Caco-2 (cell line): ENCODE results near the gene EFCAB7. TPM values are rescaled to one million over a fixed set of nuclear protein-coding genes. Genes with fewer than 3 reads are reported as not detected.

Experiments used
- BruUV-seq: library from RNA; stranded (reverse); fragments of 400-500 nt; replicated peaks from 2 replicates; lab custom pipeline; 2021; lab: Mats Ljungman, UMichigan
- CTCF ChIA-PET: fragments of 300-600 bp; sonication (Branson Sonifier 250); formaldehyde crosslinking; loops from one replicate; lab custom pipeline; 2022; ENCODE audit warnings: antibody characterized with exemption; lab: Charles Lee
- POLR2A ChIA-PET: fragments of 300-600 bp; sonication (Branson Sonifier 250); formaldehyde crosslinking; loops from one replicate; lab custom pipeline; 2022; ENCODE audit warnings: antibody characterized with exemption; lab: Charles Lee
- DNase-seq, 2 experiments: peaks; one replicate each; pipeline versions ENCODE4 v3.0.0 to v3.0.0-alpha.2; 2020 to 2022
- H3K27me3 ChIP-seq: replicated peaks from 2 replicates; pipeline ENCODE4 v1.6.0; 2011; ENCODE audit warnings: low read length; ENCODE audit not compliant: control insufficient read depth, insufficient read depth
- H3K36me3 ChIP-seq: 2 replicates; pipeline ENCODE4 v1.5.1; 2011; ENCODE audit warnings: low read length; ENCODE audit not compliant: control insufficient read depth, insufficient read depth
- H3K4me1 ChIP-seq: fragments of 250-450 bp; sonication (Bioruptor Pico); 2 replicates; pipeline ENCODE4 v1.5.1; 2020; ENCODE audit warnings: mild to moderate bottlenecking
- H3K4me3 ChIP-seq: 2 replicates; pipeline ENCODE4 v1.5.1; 2011; ENCODE audit warnings: low read depth, mild to moderate bottlenecking, control low read depth, low read length
- H3K9me3 ChIP-seq: fragments of 250-450 bp; sonication (Bioruptor Pico); 2 replicates; pipeline ENCODE4 v1.5.1; 2020; ENCODE audit warnings: mild to moderate bottlenecking, moderate library complexity
- H3K27ac Mint-ChIP-seq: one replicate; pipeline ENCODE4 v1.8.0; 2022; ENCODE audit warnings: mixed read lengths; ENCODE audit not compliant: unreplicated experiment
- H3K27me3 Mint-ChIP-seq: one replicate; pipeline ENCODE4 v1.8.0; 2022; ENCODE audit warnings: mixed read lengths; ENCODE audit not compliant: insufficient read depth, unreplicated experiment
- H3K36me3 Mint-ChIP-seq: one replicate; pipeline ENCODE4 v1.8.0; 2022; ENCODE audit warnings: mild to moderate bottlenecking, mixed read lengths; ENCODE audit not compliant: insufficient read depth, unreplicated experiment
- H3K4me1 Mint-ChIP-seq: one replicate; pipeline ENCODE4 v1.8.0; 2022; ENCODE audit warnings: low read depth, mixed read lengths; ENCODE audit not compliant: unreplicated experiment
- H3K4me3 Mint-ChIP-seq: one replicate; pipeline ENCODE4 v1.8.0; 2022; ENCODE audit warnings: mild to moderate bottlenecking, moderate library complexity, mixed read lengths; ENCODE audit not compliant: unreplicated experiment
- H3K9me3 Mint-ChIP-seq: one replicate; pipeline ENCODE4 v1.8.0; 2022; ENCODE audit warnings: mixed read lengths; ENCODE audit not compliant: unreplicated experiment
- CTCF ChIP-seq, 2 experiments: fragments of 200-600 bp in 1 of 2; IDR thresholded peaks; 1 replicate in 1 of 2; 2 replicates in 1 of 2; pipeline versions ENCODE4 v1.5.1 to v1.8.0; 2011 to 2022; ENCODE audit warnings: antibody characterized with exemption in 1 of 2, control low read depth in 1 of 2, inconsistent platforms in 1 of 2, low read depth in 1 of 2, low read length in 1 of 2, mild to moderate bottlenecking in 1 of 2, moderate library complexity in 1 of 2; ENCODE audit not compliant: insufficient read depth in 1 of 2, severe bottlenecking in 1 of 2, unreplicated experiment in 1 of 2
- intact Hi-C: fragments of 100-400 bp; cut with micrococcal nuclease; formaldehyde crosslinking; loops from one replicate; pipeline ENCODE4 v1.10.0; 2022; ENCODE audit not compliant: unreplicated experiment
- total RNA-seq: library from RNA; stranded (reverse); gene quantifications from 2 replicates; pipeline ENCODE4 v1.2.3, GENCODE V29; 2022

EFCAB7 gene
- total RNA-seq, 1 experiment from 2014 or later: 3.2 TPM

- Histone ChIP-seq H3K27me3 (no peaks in the 10 kb centered on the region), H3K4me3 (no peak overlapping the region), H3K36me3 (no peaks in the 10 kb centered on the region), H3K9me3 (no peaks in the 10 kb centered on the region), H3K4me1 (no peaks in the 10 kb centered on the region)
- intact Hi-C loops: no loop called here
- TF ChIP-seq CTCF (IDR thresholded peaks at IDR 0.05; ENCODE audit: insufficient read depth in 1 of 2, low read depth in 1 of 2, low read length in 1 of 2, severe bottlenecking in 1 of 2, unreplicated experiment in 1 of 2): no peak
- POLR2A ChIA-PET: no interaction called here
- DNase-seq: no peak
- no peak overlapping the region for H3K27ac Mint-ChIP-seq
- H3K4me1 Mint-ChIP-seq: no peaks in the 10 kb centered on the region
- no peaks in the 10 kb centered on the region for H3K9me3 Mint-ChIP-seq
- no TSS peak for BruUV-seq
- H3K27me3 Mint-ChIP-seq: no peaks in the 10 kb centered on the region
- no peak overlapping the region for H3K4me3 Mint-ChIP-seq
- H3K36me3 Mint-ChIP-seq: no peaks in the 10 kb centered on the region
- CTCF ChIA-PET: no interaction called here
Measured at GRCh38 chr1:63602629-63603028, 79.3 kb downstream of the EFCAB7 start.

DNA sequence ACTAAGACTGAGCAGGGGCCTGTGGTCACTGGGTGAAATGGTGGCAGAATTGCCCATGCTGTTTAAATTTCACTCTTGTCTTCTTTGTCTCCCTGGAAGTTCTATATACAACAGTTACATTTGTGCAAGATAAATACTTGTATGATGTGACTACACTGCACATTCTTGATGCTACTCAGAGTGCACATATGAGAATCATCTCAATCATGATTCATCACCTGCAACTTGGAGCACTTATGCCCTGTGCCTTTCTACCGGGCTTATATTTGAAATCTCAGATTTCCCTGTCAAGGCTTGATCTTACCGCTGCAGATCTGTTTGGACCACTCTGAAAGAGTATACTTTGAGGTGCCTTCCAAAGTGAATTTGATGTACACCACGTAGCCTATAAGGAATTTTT, 80.5 kb downstream of the EFCAB7 start:
- H3K27ac Mint-ChIP-seq: no peak overlapping the region
- BruUV-seq: no TSS peak
- no peaks in the 10 kb centered on the region for H3K4me1 ChIP-seq

GRCh38 chr1:63607322-63607721, 84.0 kb downstream of the EFCAB7 start:
- CTCF ChIA-PET: no interaction called here
- POLR2A ChIA-PET: no interaction called here
- no peak for DNase-seq
- Mint-ChIP-seq H3K36me3 (no peaks in the 10 kb centered on the region), H3K9me3 (no peaks in the 10 kb centered on the region), H3K4me1 (peaks cover 9% of the 10 kb centered on the region), H3K27ac (no peak overlapping the region), H3K27me3 (no peaks in the 10 kb centered on the region), H3K4me3 (no peak overlapping the region)
- Histone ChIP-seq H3K4me3 (no peak overlapping the region), H3K36me3 (no peaks in the 10 kb centered on the region), H3K9me3 (no peaks in the 10 kb centered on the region), H3K27me3 (no peaks in the 10 kb centered on the region), H3K4me1 (no peaks in the 10 kb centered on the region)
- TF ChIP-seq CTCF (IDR thresholded peaks at IDR 0.05; ENCODE audit: insufficient read depth in 1 of 2, low read depth in 1 of 2, low read length in 1 of 2, severe bottlenecking in 1 of 2, unreplicated experiment in 1 of 2): no peak
- intact Hi-C loops: no loop called here
- no TSS peak for BruUV-seq

More for the DNA sequence above, 80.5 kb downstream of the EFCAB7 start:
- POLR2A ChIA-PET: no interaction called here
- no peak for TF ChIP-seq CTCF (IDR thresholded peaks at IDR 0.05; ENCODE audit: insufficient read depth in 1 of 2, low read depth in 1 of 2, low read length in 1 of 2, severe bottlenecking in 1 of 2, unreplicated experiment in 1 of 2)
- Histone ChIP-seq H3K9me3 (no peaks in the 10 kb centered on the region), H3K27me3 (no peaks in the 10 kb centered on the region), H3K4me3 (no peak overlapping the region), H3K36me3 (no peaks in the 10 kb centered on the region)
- Mint-ChIP-seq H3K27me3 (no peaks in the 10 kb centered on the region), H3K9me3 (no peaks in the 10 kb centered on the region), H3K4me3 (no peak overlapping the region), H3K4me1 (no peaks in the 10 kb centered on the region), H3K36me3 (no peaks in the 10 kb centered on the region)
- CTCF ChIA-PET: no interaction called here
- intact Hi-C loops: no loop called here
- no peak for DNase-seq
